ENCODE data around the gene UBE2F.
"Not testable (repeated sequence)": the region's sequence is repeated elsewhere in the genome, so short reads cannot be mapped to it uniquely, and the experiment has no call there.

The UBE2F gene

DNA sequence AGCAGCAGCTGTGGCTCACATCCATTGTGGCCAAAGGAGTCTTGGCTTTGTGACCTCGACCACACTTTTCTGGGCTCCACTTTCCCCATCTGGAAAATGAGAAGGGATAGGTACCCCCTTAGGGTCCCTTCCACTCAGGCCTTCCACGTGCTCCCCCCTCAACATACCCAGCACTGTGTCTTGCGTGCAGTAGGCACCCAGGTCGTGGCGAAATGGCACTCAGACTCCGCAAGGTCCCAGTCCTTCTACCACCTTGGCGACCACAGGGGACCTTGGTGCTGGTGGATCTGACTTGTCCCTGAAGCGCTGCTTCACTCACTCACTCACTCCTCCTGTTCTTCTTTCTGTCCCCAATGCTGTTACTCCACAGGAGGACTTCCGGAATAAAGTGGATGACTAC, 74.1 kb downstream of the UBE2F start:
- H3K27ac ChIP-seq = no peak overlapping the region
- DNase-seq (ENCODE audit: low read depth, low spot score) = no peak

DNA sequence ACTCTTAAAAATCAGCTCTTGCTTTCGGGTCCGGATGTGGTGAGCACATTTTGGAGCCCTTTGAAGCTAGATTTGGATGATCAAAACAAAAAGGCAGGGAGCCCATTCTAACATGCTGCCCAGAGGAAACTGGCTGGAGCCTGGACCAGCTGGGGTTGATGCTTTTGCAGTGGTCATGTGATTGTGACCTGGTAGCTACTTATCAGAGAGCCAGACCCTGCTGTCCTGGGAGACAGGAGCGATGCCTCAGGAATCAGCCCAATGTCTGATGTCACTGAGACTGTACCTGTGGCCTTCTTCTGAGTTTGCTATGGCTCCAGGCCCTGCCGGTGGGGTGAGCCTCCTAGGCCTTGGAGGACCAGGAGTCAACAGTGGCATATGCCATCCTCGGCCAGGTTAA, 75.3 kb downstream of the UBE2F start:
- no peak overlapping the region for H3K27ac ChIP-seq
- no peak for DNase-seq (ENCODE audit: low read depth, low spot score)

DNA sequence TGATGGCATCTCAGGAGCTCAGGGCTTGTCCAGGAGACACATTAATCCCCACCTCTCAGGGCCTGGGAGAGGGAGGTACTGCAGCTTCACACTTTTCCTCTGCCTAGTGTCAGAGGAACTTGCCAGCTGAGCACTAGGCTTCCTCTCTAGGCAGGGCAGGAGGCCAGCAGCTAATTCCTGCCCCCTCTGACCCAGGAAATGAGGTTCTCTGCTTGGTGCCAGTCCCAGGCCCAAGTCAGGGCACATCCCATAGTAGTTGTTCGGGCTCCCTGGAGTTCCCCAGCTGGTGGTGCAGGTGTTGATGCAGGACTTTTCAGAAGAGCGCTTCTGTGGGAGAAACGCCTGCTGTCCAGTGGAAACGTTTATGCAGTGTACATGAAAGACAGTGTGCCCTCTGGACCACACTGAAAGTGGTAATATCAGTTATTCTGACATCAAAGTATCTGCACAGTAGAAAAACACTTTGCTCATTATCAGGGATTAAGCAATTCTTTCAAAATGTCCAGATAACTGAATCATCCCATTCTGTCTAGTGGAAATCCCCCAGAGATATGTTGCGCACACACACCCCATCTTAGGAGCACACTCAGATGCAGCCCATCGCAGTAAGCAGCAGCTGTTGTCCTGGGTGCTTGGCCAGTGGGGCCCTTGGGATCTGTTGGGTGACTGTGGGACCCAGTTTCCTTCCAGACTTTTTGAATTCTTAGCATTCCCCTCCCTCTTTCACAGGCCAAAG, 76.2 kb downstream of the UBE2F start:
- no peak overlapping the region for H3K27ac ChIP-seq
- DNase-seq (ENCODE audit: low read depth, low spot score) = no peak

DNA sequence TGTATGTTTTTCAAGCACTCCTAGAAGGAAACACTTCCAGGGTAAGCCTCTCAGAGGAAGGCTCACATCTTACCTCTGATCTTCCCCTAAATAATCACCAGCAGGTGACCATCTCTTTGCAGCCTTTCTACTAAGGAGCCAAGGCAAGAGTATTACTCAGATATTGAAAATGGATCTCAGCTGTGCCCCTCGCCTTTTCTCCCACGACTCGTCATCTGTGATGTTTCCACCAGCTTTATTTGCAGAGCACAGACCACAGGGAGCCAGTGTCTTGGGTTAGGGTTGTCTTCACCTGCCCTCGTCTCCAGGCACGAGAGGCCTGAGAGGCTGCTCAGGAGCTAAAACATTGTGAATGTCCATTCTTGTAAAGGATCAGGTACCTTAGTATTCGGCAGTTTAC, 77.0 kb downstream of the UBE2F start:
- no peak for DNase-seq (ENCODE audit: low read depth, low spot score)
- no peak overlapping the region for H3K27ac ChIP-seq

DNA sequence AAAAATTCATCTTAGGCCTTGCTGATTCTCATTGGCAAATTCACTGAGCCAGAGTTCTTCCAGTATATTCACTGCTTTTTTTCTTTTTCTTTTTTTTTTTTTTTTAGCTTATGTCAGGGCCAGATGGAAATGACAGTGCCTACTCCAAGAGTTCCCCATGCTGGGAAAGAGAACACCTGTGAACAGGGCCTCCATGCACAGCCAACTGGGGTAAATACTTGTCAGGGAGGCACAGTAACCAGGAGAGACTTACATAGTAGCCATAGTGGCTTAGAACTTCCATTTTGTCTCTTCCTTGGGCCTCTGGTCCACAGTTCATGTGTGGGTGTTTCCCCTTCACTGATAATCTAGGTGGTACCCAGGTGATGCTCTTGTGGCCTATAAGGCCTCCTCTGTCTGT, 78.8 kb downstream of the UBE2F start:
- no peak for DNase-seq (ENCODE audit: low read depth, low spot score)
- no peak overlapping the region for H3K27ac ChIP-seq

DNA sequence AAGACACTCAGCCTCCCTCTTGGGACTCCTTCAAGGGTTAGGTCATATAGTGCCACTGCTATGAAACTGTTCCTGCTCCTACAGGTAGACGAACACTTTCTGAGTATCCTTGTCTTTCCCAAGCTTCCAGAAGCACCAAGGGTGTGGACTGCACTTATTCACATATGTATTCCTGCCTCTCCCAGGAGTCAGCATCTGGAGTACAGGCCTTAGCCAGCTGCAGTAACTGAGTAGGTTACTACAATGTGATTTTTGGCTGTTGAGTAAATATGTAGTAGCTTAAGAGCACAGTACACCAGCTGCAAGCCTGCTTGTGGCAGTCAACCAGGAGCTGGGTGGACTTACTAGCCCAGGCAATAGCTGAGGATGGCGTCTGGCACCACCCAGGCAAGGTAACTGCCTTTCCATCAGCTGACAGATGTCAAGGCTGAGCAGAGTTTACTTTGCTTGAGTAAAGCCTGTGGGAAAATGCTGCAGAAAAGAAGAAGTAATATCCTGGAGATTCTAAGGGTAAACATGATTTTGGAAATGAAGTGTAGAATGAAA, 80.0 kb downstream of the UBE2F start:
- DNase-seq (ENCODE audit: low read depth, low spot score) = no peak

DNA sequence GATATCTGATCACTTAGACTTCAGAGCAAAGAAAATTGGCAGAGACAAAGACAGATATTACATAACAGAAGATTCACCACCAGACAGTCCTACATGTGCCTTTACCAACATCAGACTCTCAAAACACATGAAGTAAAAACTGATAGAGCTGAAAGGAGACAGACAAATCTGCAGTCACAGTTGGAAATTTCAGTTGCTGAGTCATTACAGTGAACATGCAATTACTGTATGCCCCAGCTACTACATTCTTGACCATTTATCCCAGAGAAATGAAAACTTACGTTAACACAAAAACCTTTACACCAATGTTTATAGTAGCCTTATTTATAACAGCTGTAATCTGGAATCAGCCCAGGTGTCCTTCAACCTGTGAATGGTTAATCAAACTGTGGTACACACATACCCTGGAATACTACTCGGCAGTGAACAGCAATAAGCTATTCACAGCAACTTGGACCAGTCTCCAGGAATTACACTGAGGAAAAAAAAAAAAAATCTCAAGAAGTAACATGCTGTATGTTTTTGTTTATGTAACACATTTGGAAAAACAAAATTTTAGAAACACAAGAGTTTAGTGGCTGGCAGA, 86.5 kb downstream of the UBE2F start:
- H3K27ac ChIP-seq = no peak overlapping the region
- DNase-seq (ENCODE audit: low read depth, low spot score) = no peak

More for the DNA sequence above, 80.0 kb downstream of the UBE2F start:
- no peak overlapping the region for H3K27ac ChIP-seq

DNA sequence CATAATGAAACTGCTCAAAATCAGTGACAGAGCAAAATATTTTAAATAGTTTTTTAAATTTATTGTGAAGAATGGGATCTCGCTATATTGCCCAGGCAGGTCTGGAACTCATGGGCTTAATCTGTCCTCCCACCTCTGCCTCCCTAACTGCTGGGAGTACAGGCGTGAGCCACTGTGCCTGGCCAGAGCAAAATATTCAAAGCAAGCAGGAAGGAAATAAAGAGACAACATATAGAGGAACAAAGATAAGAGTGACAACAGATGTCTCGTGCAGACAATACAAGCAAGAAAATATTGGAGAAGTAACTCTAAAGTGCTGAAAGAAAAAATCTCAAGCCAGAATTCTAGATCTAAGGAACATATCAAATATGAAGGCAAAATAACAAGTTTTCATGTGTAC, 89.0 kb downstream of the UBE2F start:
- no peak for DNase-seq (ENCODE audit: low read depth, low spot score)
- no peak overlapping the region for H3K27ac ChIP-seq

DNA sequence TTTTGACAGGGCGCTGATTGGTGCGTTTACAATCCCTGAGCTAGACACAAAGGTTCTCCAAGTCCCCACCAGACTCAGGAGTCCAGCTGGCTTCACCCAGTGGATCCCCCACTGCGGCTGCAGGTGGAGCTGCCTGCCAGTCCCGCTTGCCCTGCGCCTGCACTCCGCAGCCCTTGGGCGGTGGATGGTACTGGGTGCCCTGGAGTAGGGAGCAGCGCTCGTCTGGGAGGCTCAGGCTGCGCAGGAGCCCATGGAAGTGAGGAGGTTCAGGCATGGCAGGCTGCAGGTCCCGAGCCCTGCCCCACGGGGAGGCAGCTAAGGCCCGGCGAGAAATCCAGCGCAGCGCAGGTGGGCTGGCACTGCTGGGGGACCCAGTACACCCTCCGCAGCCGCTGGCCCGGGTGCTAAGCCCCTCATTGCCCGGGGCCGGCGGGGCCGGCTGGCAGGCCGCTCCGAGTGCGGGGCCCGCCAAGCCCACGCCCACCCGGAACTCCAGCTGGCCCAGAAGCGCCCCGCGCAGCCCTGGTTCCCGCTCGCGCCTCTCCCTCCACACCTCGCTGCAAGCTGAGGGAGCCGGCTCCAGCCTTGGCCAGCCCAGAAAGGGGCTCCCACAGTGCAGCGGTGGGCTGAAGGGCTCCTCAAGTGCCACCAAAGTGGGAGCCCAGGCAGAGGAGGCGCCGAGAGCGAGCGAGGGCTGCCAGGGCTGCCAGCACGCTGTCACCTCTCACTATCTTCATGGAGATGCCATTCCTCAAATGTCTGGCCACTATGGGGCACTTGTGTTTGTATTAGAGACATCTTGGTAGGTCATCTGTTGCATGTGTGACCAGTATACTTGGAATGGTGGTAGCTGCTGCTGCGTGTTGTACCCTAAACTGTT, 91.1 kb downstream of the UBE2F start:
- DNase-seq (ENCODE audit: low read depth, low spot score); H3K27ac ChIP-seq: not testable (repeated sequence)

DNA sequence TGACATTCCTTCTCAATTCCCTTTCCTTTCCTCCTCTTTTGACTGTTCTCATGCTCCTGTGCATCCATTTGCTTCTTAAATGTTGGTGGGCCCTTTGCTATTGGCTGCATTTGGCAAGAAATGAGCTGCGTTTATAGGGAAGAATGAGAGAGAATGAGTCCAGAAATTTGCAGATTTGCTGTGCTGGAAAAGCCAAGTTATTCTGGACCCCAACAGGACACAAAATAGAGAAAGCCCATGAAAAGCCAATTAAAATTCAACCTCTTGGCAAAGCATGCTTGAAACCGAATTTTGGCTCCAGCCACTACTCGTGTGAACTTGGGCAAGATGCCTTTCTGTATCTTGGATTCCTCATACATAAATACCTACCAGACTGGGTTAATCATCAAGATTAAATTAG, 92.7 kb downstream of the UBE2F start:
- DNase-seq (ENCODE audit: low read depth, low spot score) = no peak
- no peak overlapping the region for H3K27ac ChIP-seq

DNA sequence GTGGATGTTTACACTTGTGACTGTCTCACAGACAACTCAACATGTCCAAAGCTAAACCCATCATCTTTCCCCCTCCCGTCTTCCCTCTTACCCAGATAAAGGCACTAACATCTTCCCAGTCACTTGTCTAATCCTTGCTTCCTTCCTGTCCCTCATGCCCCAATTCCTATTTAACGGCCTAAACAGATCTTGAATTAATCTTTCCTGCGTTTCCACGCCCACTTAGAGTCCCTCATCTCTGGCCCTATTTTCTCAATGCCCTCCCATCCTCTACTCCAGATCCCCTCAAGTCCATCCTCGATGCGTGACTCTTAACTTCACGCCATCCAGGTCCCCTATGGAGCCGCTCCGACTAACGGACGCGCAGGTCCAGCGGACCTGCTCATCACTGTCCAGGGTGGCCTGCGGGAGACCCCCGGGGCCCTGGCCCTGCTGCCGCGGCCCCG, 93.3 kb downstream of the UBE2F start:
- peak overlapping the region; percentile 73 for H3K27ac ChIP-seq
- DNase-seq (ENCODE audit: low read depth, low spot score) = no peak

DNA sequence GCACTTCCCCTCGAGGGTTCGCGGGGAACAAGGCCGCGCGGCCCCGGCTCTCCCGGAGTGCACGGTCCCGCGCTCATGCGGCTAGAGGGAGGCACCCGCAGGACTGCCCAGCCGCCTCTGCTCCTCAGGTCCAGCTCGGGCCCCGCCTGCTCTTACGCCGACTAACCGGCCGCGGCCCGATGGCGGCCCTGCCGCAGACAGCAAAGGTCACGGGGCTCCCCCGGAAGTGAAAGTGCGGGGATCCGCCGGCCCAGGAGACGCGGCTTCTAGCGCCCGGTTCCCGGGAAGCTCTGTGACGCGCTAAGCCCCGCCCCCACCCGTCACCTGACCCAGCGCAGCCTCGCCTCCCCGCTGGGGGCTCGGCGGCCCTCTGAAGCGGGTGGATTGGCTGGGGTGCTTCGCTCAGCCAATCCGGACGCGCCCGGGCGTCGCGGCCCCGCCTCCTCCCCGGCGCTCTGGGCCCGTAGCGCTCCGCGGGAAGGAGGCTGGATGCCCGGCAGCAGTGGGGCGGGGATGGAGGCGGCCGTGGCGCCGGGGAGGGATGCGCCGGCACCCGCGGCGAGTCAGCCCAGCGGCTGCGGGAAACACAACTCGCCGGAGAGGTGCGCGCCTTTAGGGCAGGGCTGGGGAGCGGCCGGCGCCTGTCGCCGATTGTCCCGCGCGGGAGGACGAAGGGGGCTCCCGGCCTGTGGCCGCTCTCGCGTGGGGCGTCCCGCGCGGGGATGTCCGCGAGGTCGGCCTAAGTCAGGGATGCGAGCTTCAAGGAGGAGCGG, 93.9 kb downstream of the UBE2F start, which contains the start of gene SCLY:
Gene SCLY, plus strand, starts transcription at position 460 of the 773 bp plus-strand sequence. Its CDS starts 54 bp downstream, at position 514.
- H3K27ac ChIP-seq = peak within 1 kb of the TSS; percentile 73
- peak; percentile 84 for DNase-seq (ENCODE audit: low read depth, low spot score)

DNA sequence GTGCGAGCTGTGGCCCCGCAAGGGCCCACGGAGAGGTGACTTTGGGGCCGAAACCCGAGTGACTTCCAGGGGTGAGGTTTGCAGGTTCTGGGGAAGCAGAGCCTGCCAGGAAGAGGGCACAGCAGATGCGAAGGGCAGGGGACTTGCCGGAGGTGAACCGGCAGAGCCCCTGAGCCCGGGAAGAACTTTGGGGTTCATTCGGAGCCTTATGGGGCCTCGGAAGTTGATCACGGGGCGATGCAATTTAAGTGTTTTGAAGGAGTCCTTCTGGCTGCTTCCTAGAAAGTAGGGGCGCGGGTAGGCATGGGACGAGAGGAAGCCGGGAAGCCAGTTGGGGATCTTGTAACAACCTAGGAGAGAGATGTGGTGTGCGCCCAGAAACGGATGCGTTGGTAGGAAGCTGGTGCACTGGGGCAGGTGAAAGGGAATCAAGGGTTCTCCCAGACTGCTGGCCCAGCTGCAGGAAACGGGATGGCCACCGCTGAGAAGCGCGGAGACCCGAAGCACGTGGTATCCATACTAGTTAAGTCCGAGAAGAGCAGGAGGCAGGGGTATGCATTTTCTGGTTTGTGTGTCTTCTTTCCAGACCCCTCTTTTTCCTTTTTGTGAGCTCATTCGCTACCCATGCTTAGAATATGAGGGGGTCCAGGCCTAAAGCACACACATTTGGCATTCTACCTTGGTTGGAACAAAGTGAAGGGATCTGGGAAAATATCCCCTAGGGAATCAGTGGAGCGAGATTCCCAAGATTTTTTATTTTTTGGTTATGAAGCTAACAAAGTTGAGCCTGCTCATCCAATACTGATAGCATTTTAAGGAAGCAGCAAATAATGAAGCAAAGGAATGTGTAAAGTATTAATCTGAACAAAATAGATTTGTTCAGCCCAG, 94.7 kb downstream of the UBE2F start:
- DNase-seq (ENCODE audit: low read depth, low spot score) = no peak

DNA sequence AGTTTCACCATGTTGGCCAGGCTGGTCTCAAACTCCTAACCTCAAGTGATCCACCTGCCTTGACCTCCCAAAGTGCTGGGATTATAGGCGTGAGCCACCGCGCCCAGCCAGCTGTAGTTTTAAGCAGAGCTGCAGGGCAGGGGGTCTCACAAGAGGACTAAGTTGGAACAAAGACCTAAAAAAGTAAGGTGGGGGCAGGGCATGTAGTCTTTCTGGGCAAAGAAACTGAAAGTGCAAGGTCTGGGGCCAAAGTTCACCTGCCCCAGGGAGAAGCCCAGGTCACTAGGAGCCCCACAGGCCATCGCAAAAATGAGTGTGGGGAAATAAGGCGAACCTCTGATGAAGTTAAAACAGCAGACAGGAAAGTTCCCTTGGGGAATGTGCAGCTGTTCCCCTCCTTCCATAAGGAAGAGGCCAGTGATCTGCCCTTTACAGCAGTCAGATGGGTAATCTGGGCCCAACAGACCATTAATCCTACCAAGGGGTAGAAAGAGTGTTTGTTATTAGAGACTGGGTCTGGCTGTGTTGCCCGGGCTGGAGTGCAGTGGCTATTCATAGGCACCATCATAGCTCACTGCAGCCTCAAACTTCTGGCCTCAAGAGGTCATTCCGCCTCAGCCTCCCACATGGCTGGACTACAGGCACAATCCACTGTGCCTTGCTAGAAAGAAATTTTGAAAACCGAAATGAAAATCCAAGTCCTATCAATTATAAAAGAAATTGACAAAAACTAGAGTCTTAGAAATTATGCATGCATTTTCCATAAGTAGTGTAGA, 96.8 kb downstream of the UBE2F start:
- H3K27ac ChIP-seq = no peak overlapping the region
- no peak for DNase-seq (ENCODE audit: low read depth, low spot score)

More for the DNA sequence above, 94.7 kb downstream of the UBE2F start:
- H3K27ac ChIP-seq = peak overlapping the region; percentile 73

DNA sequence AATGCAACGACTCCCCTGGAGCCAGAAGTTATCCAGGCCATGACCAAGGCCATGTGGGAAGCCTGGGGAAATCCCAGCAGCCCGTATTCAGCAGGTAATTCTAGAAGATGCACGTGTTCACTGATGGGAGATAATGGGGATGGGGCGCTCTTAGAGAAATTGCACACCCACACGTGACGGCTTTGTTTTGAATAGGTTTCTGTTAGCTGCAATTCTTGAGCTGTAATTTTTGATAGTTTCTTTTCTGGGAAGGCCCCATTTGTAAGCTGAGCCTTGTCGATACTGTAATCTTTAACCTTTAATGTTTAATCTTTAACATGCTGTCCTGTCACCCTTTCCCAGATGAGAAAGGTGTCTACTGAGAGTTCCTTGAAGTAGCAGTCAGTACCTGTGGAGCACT, 97.6 kb downstream of the UBE2F start:
- no peak for DNase-seq (ENCODE audit: low read depth, low spot score)
- H3K27ac ChIP-seq = no peak overlapping the region

DNA sequence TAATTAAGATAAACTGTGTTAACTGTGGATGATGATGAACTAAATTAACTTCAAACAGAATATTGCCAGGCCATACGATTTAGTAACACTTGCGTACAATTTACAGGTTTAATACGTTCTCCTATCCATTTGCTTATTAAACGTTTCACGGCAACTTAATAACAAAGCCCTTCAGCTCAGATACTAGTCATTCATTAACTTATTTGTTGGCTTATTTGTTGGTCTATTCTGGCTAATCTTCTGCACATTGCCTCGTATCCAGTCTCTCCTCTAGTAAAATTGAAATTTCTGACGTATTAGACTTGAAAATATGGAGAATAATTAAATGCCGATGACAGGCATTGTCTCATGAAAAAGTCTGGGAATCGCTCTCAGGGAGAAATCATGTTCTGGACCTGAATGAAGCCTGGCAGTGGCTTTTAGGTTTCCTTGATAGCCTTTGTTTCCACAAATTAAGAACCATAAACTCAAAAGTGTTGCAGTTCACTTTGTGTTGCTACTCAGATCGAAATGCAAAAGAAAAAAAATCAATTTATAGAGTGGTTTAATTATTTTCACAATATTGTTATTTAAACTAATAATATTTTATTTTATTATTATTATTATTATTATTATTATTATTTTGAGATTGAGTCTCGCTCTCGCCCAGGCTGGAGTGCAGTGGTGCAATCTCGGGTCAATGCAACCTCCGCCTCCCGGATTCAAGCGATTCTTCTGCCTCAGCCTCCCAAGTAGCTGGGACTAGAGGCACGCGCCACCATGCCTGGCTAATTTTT, 98.4 kb downstream of the UBE2F start:
- no peak overlapping the region for H3K27ac ChIP-seq
- no peak for DNase-seq (ENCODE audit: low read depth, low spot score)

DNA sequence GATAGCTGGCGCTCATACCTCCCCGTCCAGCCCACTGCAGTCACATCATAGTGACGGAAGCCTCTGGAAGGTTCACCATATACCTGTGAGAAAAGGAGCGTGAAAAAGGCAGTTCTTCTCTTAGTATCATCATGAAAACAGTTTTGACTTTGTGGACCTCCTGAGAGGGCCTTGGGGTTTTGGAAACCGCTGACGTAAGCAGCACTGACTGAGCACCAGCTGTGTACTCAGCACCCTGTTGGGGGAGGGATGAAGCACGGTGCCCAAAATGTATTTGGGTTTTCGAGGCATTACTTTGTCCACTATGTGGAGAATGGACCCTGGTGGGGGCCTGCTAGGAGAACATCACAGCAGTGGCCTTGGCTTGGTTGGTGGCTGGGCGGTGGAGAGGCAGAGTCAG, 99.4 kb downstream of the UBE2F start:
- no peak overlapping the region for H3K27ac ChIP-seq
- DNase-seq (ENCODE audit: low read depth, low spot score) = no peak
